ENCODE measurements around the gene DELE1. TPM values are rescaled to one million over a fixed set of nuclear protein-coding genes. Genes with fewer than 3 reads are reported as not detected.

The DELE1 gene
- total RNA-seq, 1 experiment from 2014 or later = 67.6 TPM

DNA sequence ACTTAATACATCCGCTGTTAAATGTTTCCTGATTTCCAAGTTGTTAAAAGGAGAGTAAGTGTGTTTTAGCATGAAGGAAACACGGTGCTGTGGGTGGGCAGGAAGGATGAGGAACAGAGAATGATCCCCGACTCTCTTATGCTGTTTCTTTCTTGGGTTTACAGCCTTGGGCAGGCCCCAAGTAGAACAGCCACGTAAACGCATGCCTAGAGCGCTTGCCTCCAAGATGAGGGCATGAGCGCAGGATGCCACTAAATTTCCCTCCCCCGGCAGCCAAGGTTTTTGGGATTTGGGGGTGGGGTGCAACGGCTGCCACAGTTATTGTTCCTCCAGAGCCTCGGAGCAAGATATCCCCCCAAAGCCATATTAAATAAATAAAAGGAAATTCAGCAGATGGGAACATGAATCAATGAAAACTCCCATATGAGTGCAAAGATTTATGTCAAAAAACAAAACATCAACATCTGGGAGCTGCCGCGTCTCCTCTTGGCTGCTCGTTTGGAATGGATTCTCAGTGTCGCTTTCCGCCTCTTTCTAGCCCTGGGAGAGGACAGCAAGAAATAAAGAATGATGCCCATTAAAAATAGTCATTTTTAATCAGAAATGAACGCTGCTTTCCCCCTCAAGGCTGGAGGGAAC lies 10.0 kb upstream of the DELE1 start:
- no peaks in the 10 kb centered on the region for H3K36me3 Mint-ChIP-seq (ENCODE audit: insufficient read depth, unreplicated experiment)
- no TSS peak for BruUV-seq (replicated peaks)
- Histone ChIP-seq H3K4me1 (peaks cover under 1% of the 10 kb centered on the region; the same call in 1 of the 2 replicates), H3K36me3 (ENCODE audit: control insufficient read depth, insufficient read depth, low read length) (no peaks in the 10 kb centered on the region), H3K27me3 (replicated peaks; ENCODE audit: control insufficient read depth, insufficient read depth, low read length) (no peaks in the 10 kb centered on the region), H3K4me3 (ENCODE audit: low read depth, low read length) (peak overlapping the region; percentile 33), H3K9me3 (no peaks in the 10 kb centered on the region)
- H3K4me1 Mint-ChIP-seq (ENCODE audit: low read depth, unreplicated experiment) = peaks cover 7% of the 10 kb centered on the region
- TF ChIP-seq, protein P1, sequence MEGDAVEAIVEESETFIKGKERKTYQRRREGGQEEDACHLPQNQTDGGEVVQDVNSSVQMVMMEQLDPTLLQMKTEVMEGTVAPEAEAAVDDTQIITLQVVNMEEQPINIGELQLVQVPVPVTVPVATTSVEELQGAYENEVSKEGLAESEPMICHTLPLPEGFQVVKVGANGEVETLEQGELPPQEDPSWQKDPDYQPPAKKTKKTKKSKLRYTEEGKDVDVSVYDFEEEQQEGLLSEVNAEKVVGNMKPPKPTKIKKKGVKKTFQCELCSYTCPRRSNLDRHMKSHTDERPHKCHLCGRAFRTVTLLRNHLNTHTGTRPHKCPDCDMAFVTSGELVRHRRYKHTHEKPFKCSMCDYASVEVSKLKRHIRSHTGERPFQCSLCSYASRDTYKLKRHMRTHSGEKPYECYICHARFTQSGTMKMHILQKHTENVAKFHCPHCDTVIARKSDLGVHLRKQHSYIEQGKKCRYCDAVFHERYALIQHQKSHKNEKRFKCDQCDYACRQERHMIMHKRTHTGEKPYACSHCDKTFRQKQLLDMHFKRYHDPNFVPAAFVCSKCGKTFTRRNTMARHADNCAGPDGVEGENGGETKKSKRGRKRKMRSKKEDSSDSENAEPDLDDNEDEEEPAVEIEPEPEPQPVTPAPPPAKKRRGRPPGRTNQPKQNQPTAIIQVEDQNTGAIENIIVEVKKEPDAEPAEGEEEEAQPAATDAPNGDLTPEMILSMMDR (IDR thresholded peaks at IDR 0.05; ENCODE audit: insufficient read depth in 1 of 2, low read depth in 1 of 2, low read length in 1 of 2, severe bottlenecking in 1 of 2, unreplicated experiment in 1 of 2) = no peak
- H3K27ac Mint-ChIP-seq (ENCODE audit: unreplicated experiment) = no peak overlapping the region
- H3K9me3 Mint-ChIP-seq (ENCODE audit: unreplicated experiment) = no peaks in the 10 kb centered on the region
- ChIA-PET POLR2A (interaction anchor here (1.1 to 2.4 kb wide), 2 partner anchors 10 to 30 kb away, joined by 3 to 10 read pairs; partner anchors contain the start of gene DELE1), CTCF (interaction anchor here (0.6 to 4.0 kb wide), 6 partner anchors 10 to 256 kb away, joined by 3 to 17 read pairs (median 6); partner anchors contain the start of gene DELE1)
- H3K27me3 Mint-ChIP-seq (ENCODE audit: insufficient read depth, unreplicated experiment) = no peaks in the 10 kb centered on the region
- intact Hi-C loops (cut with micrococcal nuclease; ENCODE audit: unreplicated experiment) = loop anchor here (1.0 kb wide), 1 partner anchor 24 kb away; no protein-coding TSS in a partner anchor
- no peak for DNase-seq
- peak overlapping the region; percentile 34 for H3K4me3 Mint-ChIP-seq (ENCODE audit: unreplicated experiment)

DNA sequence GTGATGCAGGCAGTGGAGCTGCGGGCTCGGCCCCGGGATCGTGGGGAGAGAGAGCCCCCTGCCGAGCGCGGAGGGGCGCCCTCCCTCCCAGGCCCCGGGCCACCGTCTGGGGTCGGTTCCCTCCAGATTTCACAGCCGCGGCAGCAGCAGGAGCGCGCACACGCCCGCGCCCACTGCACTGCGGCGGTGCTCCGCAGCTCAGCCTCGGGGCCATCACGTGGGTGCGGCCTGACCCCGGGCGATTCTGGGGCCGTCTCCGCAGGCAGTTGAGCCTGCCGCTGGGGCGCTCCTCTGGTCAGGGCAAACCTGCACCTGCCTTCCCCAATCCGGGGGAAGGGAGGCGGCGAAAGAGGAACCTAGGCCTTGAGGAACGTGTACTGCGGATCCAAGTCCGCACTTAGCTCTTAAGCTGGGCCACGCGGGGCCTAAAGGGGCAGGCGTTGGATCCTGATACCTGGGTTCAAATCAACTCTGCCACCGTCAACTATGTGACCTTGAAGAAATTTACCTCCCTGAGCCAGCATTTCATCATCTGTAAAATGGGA lies 9.4 kb upstream of the DELE1 start:
- Mint-ChIP-seq H3K27ac (ENCODE audit: unreplicated experiment) (no peak overlapping the region), H3K4me1 (ENCODE audit: low read depth, unreplicated experiment) (peaks cover 7% of the 10 kb centered on the region), H3K4me3 (ENCODE audit: unreplicated experiment) (peak overlapping the region; percentile 34), H3K27me3 (ENCODE audit: insufficient read depth, unreplicated experiment) (no peaks in the 10 kb centered on the region), H3K9me3 (ENCODE audit: unreplicated experiment) (no peaks in the 10 kb centered on the region), H3K36me3 (ENCODE audit: insufficient read depth, unreplicated experiment) (no peaks in the 10 kb centered on the region)
- ChIA-PET CTCF (interaction anchor here (0.6 to 4.0 kb wide), 6 partner anchors 9 to 256 kb away, joined by 3 to 17 read pairs (median 6); partner anchors contain the start of gene DELE1), POLR2A (interaction anchor here (1.1 to 2.4 kb wide), 2 partner anchors 10 to 29 kb away, joined by 3 to 10 read pairs; partner anchors contain the start of gene DELE1)
- H3K36me3 ChIP-seq (ENCODE audit: control insufficient read depth, insufficient read depth, low read length) = no peaks in the 10 kb centered on the region
- H3K9me3 ChIP-seq = no peaks in the 10 kb centered on the region
- peaks cover 6% of the 10 kb centered on the region for H3K4me1 ChIP-seq
- intact Hi-C loops (cut with micrococcal nuclease; ENCODE audit: unreplicated experiment) = loop anchor here (1.0 kb wide), 1 partner anchor 25 kb away; no protein-coding TSS in a partner anchor
- H3K27me3 ChIP-seq (replicated peaks; ENCODE audit: control insufficient read depth, insufficient read depth, low read length) = no peaks in the 10 kb centered on the region
- peak; percentile 51 to 63 for DNase-seq
- peak overlapping the region; percentile 33 for H3K4me3 ChIP-seq (ENCODE audit: low read depth, low read length)
- TF ChIP-seq, protein P1 (IDR thresholded peaks at IDR 0.05; ENCODE audit: insufficient read depth in 1 of 2, low read depth in 1 of 2, low read length in 1 of 2, severe bottlenecking in 1 of 2, unreplicated experiment in 1 of 2) = peak in 1 of 2 experiments; percentile 45
- BruUV-seq (replicated peaks) = no TSS peak

GRCh38 chr5:141914797-141915196 lies 8.9 kb upstream of the DELE1 start:
- no peaks in the 10 kb centered on the region for H3K36me3 ChIP-seq (ENCODE audit: control insufficient read depth, insufficient read depth, low read length)
- peaks cover 11% of the 10 kb centered on the region for H3K4me1 ChIP-seq
- POLR2A ChIA-PET = interaction anchor here (1.1 to 2.4 kb wide), 2 partner anchors 9 to 29 kb away, joined by 3 to 10 read pairs; partner anchors contain the start of gene DELE1
- no TSS peak for BruUV-seq (replicated peaks)
- no peak for DNase-seq
- H3K27me3 ChIP-seq (replicated peaks; ENCODE audit: control insufficient read depth, insufficient read depth, low read length) = no peaks in the 10 kb centered on the region
- CTCF ChIA-PET = interaction anchor here (1.9 to 4.0 kb wide), 3 partner anchors 9 to 201 kb away, joined by 4 to 17 read pairs (median 9); partner anchors contain the start of gene DELE1
- intact Hi-C loops (cut with micrococcal nuclease; ENCODE audit: unreplicated experiment) = loop anchor here (1.0 kb wide), 1 partner anchor 25 kb away; no protein-coding TSS in a partner anchor
- Mint-ChIP-seq H3K4me1 (ENCODE audit: low read depth, unreplicated experiment) (peaks cover 13% of the 10 kb centered on the region), H3K27me3 (ENCODE audit: insufficient read depth, unreplicated experiment) (no peaks in the 10 kb centered on the region), H3K4me3 (ENCODE audit: unreplicated experiment) (peak overlapping the region; percentile 23), H3K27ac (ENCODE audit: unreplicated experiment) (no peak overlapping the region), H3K9me3 (ENCODE audit: unreplicated experiment) (no peaks in the 10 kb centered on the region), H3K36me3 (ENCODE audit: insufficient read depth, unreplicated experiment) (no peaks in the 10 kb centered on the region)
- no peaks in the 10 kb centered on the region for H3K9me3 ChIP-seq
- no peak overlapping the region for H3K4me3 ChIP-seq (ENCODE audit: low read depth, low read length)
- TF ChIP-seq, protein P1 (IDR thresholded peaks at IDR 0.05; ENCODE audit: insufficient read depth in 1 of 2, low read depth in 1 of 2, low read length in 1 of 2, severe bottlenecking in 1 of 2, unreplicated experiment in 1 of 2) = no peak
